Middle frontal gyrus (tissue), 1 donor: ENCODE measurements around the gene FBXL22.

Source experiments
- DNase-seq: peaks from one replicate; pipeline ENCODE4 v3.0.0-alpha.2; 2015; ENCODE audit warnings: low spot score; ENCODE audit errors: extremely low spot score

The FBXL22 gene

GRCh38 chr15:63597038-63597790 lies at the start of gene FBXL22:
FBXL22 (plus strand) TSS chr15:63597387; CDS start chr15:63597393, 6 bp downstream.
- DNase-seq = no peak

GRCh38 chr15:63551400-63551799 lies 45.8 kb upstream of the FBXL22 start:
- DNase-seq = no peak

GRCh38 chr15:63553388-63553791 lies 43.8 kb upstream of the FBXL22 start:
- DNase-seq = no peak

GRCh38 chr15:63554337-63554927 lies 42.8 kb upstream of the FBXL22 start:
- DNase-seq = no peak

GRCh38 chr15:63555507-63555906 lies 41.7 kb upstream of the FBXL22 start:
- DNase-seq = no peak

- no peak for DNase-seq
Measured at GRCh38 chr15:63556246-63556645, 40.9 kb upstream of the FBXL22 start.

- DNase-seq = no peak
Measured at GRCh38 chr15:63556736-63557135, 40.5 kb upstream of the FBXL22 start.

- DNase-seq = no peak
Measured at GRCh38 chr15:63559753-63560152, 37.4 kb upstream of the FBXL22 start.

- DNase-seq = no peak
Measured at GRCh38 chr15:63560741-63561448, 36.3 kb upstream of the FBXL22 start.

GRCh38 chr15:63564093-63564492 lies 33.1 kb upstream of the FBXL22 start:
- no peak for DNase-seq

- no peak for DNase-seq
Measured at GRCh38 chr15:63565536-63566186, 31.5 kb upstream of the FBXL22 start.

- DNase-seq = no peak
Measured at GRCh38 chr15:63572749-63573464, 24.3 kb upstream of the FBXL22 start.

GRCh38 chr15:63573533-63573932 lies 23.7 kb upstream of the FBXL22 start:
- no peak for DNase-seq

GRCh38 chr15:63575312-63575711 lies 21.9 kb upstream of the FBXL22 start:
- no peak for DNase-seq

GRCh38 chr15:63576441-63576840 lies 20.7 kb upstream of the FBXL22 start:
- DNase-seq = no peak

- no peak for DNase-seq
Measured at GRCh38 chr15:63582179-63582578, 15.0 kb upstream of the FBXL22 start.

GRCh38 chr15:63582718-63583426 lies 14.3 kb upstream of the FBXL22 start:
- no peak for DNase-seq

GRCh38 chr15:63586790-63587189 lies 10.4 kb upstream of the FBXL22 start:
- no peak for DNase-seq

- DNase-seq = no peak
Measured at GRCh38 chr15:63587527-63587926, 9.7 kb upstream of the FBXL22 start.

- no peak for DNase-seq
Measured at GRCh38 chr15:63588826-63589225, 8.4 kb upstream of the FBXL22 start.
